Upper lobe of left lung (tissue), 4 donors: ENCODE data around the gene IL22RA2.

Experiments used
- EP300 ChIP-seq, 4 donors: sonication (generic); formaldehyde crosslinking; IDR thresholded peaks; one replicate each; pipeline ENCODE4 v1.5.1; 2017; ENCODE audit warnings: antibody characterized with exemption in 4 of 4, control low read depth in 2 of 4
- POLR2A ChIP-seq, 4 donors: fragments of 450-650 bp; IDR thresholded peaks; one replicate each; pipeline ENCODE4 v1.5.1; 2016 to 2017; ENCODE audit warnings: antibody characterized with exemption in 4 of 4, mild to moderate bottlenecking in 2 of 4
- POLR2AphosphoS5 ChIP-seq, 2 donors: sonication (generic); formaldehyde crosslinking; IDR thresholded peaks; one replicate each; pipeline ENCODE4 v1.5.1; 2017; ENCODE audit warnings: antibody characterized with exemption in 2 of 2
- TF ChIP-seq, protein P1 (sequence below), 6 experiments: fragments of 450-650 bp in 4 of 6; fragments of 200-600 bp in 2 of 6; sonication (generic) in 2 of 6; IDR thresholded peaks; one replicate each; pipeline ENCODE4 v1.5.1; 2016 to 2019; ENCODE audit warnings: antibody characterized with exemption in 6 of 6

- TF ChIP-seq, protein P1, sequence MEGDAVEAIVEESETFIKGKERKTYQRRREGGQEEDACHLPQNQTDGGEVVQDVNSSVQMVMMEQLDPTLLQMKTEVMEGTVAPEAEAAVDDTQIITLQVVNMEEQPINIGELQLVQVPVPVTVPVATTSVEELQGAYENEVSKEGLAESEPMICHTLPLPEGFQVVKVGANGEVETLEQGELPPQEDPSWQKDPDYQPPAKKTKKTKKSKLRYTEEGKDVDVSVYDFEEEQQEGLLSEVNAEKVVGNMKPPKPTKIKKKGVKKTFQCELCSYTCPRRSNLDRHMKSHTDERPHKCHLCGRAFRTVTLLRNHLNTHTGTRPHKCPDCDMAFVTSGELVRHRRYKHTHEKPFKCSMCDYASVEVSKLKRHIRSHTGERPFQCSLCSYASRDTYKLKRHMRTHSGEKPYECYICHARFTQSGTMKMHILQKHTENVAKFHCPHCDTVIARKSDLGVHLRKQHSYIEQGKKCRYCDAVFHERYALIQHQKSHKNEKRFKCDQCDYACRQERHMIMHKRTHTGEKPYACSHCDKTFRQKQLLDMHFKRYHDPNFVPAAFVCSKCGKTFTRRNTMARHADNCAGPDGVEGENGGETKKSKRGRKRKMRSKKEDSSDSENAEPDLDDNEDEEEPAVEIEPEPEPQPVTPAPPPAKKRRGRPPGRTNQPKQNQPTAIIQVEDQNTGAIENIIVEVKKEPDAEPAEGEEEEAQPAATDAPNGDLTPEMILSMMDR (IDR thresholded peaks at IDR 0.05): no peak
- TF ChIP-seq POLR2AphosphoS5 (IDR thresholded peaks at IDR 0.05) (no peak), POLR2A (IDR thresholded peaks at IDR 0.05) (no peak), EP300 (IDR thresholded peaks at IDR 0.05) (no peak)
Observed at GRCh38 chr6:137201006-137201405, 27.6 kb upstream of the IL22RA2 start.
